Calu3 (cell line): ENCODE measurements around the gene HIPK3. TPM values are rescaled to one million over a fixed set of nuclear protein-coding genes. Genes with fewer than 3 reads are reported as not detected.

Experiments used
- BruUV-seq: library from RNA; stranded (reverse); fragments of 400-500 nt; replicated peaks from 2 replicates; lab custom pipeline; 2021; lab: Mats Ljungman, UMichigan
- CTCF ChIA-PET: fragments of 300-600 bp; sonication (Branson Sonifier 250); formaldehyde crosslinking; loops from one replicate; lab custom pipeline; 2022; ENCODE audit warnings: antibody characterized with exemption; lab: Charles Lee
- DNase-seq: peaks from one replicate; pipeline ENCODE4 v3.0.0; 2022
- H3K27ac Mint-ChIP-seq: one replicate; pipeline ENCODE4 v1.8.0; 2022; ENCODE audit warnings: mixed read lengths; ENCODE audit not compliant: unreplicated experiment
- H3K27me3 Mint-ChIP-seq: one replicate; pipeline ENCODE4 v1.8.0; 2022; ENCODE audit warnings: mixed read lengths; ENCODE audit not compliant: unreplicated experiment
- H3K36me3 Mint-ChIP-seq: one replicate; pipeline ENCODE4 v1.8.0; 2022; ENCODE audit warnings: mild to moderate bottlenecking, moderate library complexity, mixed read lengths; ENCODE audit not compliant: insufficient read depth, unreplicated experiment
- H3K4me1 Mint-ChIP-seq: one replicate; pipeline ENCODE4 v1.8.0; 2022; ENCODE audit warnings: mild to moderate bottlenecking, low read depth, mixed read lengths; ENCODE audit not compliant: unreplicated experiment
- H3K4me3 Mint-ChIP-seq: one replicate; pipeline ENCODE4 v1.8.0; 2022; ENCODE audit warnings: mild to moderate bottlenecking, low read depth, moderate library complexity, mixed read lengths; ENCODE audit not compliant: unreplicated experiment
- H3K9me3 Mint-ChIP-seq: one replicate; pipeline ENCODE4 v1.8.0; 2022; ENCODE audit warnings: low read depth, mixed read lengths; ENCODE audit not compliant: unreplicated experiment
- intact Hi-C: fragments of 100-400 bp; cut with micrococcal nuclease; formaldehyde crosslinking; loops from one replicate; pipeline ENCODE4 v1.10.0; 2022; ENCODE audit not compliant: unreplicated experiment
- total RNA-seq: library from RNA; stranded (reverse); gene quantifications from 2 replicates; pipeline ENCODE4 v1.2.3, GENCODE V29; 2022
- TF ChIP-seq, protein P1 (sequence below): fragments of 200-600 bp; IDR thresholded peaks from one replicate; pipeline ENCODE4 v1.8.0; 2022; ENCODE audit warnings: antibody characterized with exemption; ENCODE audit not compliant: unreplicated experiment

HIPK3 gene
- total RNA-seq, 1 experiment from 2014 or later = 53.6 TPM

DNA sequence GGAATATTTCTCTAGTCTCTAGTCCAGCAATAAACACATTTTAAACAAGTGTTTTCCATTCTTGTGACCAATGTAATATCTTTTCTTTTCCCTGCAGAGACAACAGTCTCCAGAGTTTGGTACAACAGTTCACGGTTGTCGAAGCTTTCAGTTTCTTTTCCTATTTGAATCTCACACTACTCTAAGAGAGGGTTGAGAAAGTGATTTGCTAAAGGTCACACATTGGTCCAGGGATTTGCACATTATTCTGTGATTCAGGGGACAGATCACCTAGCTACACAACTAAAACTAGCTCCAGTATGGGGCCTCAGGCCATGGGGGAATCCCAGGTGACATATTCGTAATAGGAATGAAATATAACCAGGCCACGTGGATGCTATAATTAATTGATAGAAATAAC, 132.5 kb downstream of the HIPK3 start:
- no peak overlapping the region for H3K27ac Mint-ChIP-seq
- no TSS peak for BruUV-seq
- CTCF ChIA-PET = no interaction called here
- H3K4me3 Mint-ChIP-seq = no peak overlapping the region
- H3K27me3 Mint-ChIP-seq = no peaks in the 10 kb centered on the region
- no peaks in the 10 kb centered on the region for H3K9me3 Mint-ChIP-seq
- intact Hi-C loops = no loop called here
- TF ChIP-seq, protein P1, sequence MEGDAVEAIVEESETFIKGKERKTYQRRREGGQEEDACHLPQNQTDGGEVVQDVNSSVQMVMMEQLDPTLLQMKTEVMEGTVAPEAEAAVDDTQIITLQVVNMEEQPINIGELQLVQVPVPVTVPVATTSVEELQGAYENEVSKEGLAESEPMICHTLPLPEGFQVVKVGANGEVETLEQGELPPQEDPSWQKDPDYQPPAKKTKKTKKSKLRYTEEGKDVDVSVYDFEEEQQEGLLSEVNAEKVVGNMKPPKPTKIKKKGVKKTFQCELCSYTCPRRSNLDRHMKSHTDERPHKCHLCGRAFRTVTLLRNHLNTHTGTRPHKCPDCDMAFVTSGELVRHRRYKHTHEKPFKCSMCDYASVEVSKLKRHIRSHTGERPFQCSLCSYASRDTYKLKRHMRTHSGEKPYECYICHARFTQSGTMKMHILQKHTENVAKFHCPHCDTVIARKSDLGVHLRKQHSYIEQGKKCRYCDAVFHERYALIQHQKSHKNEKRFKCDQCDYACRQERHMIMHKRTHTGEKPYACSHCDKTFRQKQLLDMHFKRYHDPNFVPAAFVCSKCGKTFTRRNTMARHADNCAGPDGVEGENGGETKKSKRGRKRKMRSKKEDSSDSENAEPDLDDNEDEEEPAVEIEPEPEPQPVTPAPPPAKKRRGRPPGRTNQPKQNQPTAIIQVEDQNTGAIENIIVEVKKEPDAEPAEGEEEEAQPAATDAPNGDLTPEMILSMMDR = no peak
- no peaks in the 10 kb centered on the region for H3K4me1 Mint-ChIP-seq
- no peak for DNase-seq
- H3K36me3 Mint-ChIP-seq = no peaks in the 10 kb centered on the region

DNA sequence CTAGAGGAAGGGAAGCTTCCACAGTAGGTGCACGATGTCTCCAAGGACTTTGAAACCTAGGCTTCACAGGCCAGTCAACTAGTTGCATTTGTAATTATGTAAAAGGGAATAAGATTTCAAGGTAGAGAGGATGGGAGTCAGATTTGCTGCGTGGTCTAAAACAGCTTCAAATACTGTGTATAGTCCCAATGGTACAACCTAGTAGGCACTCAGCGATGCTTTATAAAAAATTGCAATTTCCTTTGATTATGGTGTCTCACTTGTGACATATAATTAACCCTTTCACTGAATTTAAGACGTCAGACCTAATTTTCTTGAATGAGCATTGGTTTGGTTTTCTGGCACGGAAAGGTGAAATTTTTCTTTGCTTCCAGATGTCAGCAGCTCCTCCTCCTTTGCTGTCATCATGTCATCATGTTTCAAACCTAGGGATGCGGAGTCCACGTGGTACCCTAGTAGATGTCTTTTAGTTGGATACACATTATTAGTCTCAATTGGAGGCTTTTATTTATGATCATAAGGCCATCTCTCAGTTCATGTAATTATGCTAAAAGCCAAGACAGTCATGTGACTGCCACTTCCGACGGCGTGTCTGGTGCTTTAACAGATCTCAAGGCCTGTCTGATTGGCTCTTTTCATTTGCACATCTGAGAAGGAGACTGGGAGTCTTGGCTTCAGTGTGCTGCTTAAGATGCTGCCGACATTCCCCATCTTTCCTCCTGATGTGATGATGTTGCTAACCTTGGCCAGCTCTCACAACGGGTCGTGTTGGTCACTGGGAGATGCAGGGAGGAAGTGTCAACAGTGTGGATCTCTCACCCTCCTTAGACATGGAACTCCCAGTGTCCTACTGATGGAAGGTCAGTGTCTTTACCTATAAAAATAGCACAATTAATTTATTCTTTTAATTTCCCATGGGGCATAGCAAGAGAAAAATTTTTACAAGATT, 134.0 kb downstream of the HIPK3 start:
- BruUV-seq = no TSS peak
- H3K27me3 Mint-ChIP-seq = no peaks in the 10 kb centered on the region
- H3K36me3 Mint-ChIP-seq = no peaks in the 10 kb centered on the region
- H3K27ac Mint-ChIP-seq = no peak overlapping the region
- intact Hi-C loops = no loop called here
- no peaks in the 10 kb centered on the region for H3K4me1 Mint-ChIP-seq
- no peak overlapping the region for H3K4me3 Mint-ChIP-seq
- no peaks in the 10 kb centered on the region for H3K9me3 Mint-ChIP-seq
- TF ChIP-seq, protein P1 = no peak
- CTCF ChIA-PET = no interaction called here
- DNase-seq = no peak

DNA sequence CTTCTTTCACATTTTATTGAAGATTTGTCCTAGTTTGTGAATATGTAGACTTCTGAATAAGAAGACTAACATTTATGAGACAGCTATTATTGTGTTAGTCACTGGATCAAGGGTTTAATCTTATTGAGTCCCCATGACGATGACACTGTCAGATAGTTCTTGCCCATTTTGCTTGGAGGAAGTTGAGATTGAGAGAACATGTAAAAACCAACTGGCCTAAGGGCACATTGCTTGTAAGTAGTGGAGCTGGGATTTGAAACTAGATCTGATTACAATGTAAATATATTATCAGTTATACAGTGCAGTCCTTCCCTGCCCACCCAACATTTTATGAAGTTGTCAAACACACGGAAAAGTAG, 134.7 kb downstream of the HIPK3 start:
- intact Hi-C loops = no loop called here
- Mint-ChIP-seq H3K4me3 (no peak overlapping the region), H3K27me3 (no peaks in the 10 kb centered on the region), H3K36me3 (no peaks in the 10 kb centered on the region), H3K4me1 (no peaks in the 10 kb centered on the region), H3K9me3 (no peaks in the 10 kb centered on the region), H3K27ac (no peak overlapping the region)
- TF ChIP-seq, protein P1 = no peak
- no TSS peak for BruUV-seq
- DNase-seq = no peak
- CTCF ChIA-PET = no interaction called here

DNA sequence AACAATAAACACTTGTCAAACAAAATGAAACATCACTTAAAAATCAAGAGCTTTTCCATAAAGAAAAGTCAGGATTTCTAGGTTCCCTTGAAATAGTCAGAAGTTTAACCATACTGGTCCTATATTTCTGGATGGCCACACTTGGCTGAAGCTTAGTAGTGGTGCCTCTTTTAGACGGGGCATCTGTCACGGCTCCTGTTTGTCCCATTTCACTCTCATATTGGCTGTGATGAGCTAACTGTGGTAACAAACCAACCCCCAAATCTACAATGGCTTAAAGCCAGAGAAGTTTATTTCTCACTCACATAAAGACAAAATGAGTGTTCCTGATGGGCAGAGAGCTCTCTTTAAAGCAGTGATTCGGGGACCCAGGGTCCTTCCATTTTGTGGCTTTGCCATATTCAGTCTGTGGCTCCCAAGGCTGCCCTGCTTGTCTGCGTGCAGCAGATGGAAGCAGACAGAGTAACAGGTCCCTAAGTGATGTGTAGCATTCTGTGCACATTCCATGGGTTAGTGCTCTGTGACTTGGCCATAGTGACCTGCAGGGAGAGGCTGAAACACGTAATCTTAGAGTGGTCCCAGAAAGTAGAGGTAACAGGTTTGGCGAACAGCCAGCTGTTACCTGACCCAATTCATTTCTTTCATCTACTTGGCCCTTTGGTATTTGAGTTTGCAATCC, 137.4 kb downstream of the HIPK3 start:
- no peak for DNase-seq
- no TSS peak for BruUV-seq
- no peaks in the 10 kb centered on the region for H3K36me3 Mint-ChIP-seq

More for the DNA sequence above, 137.4 kb downstream of the HIPK3 start:
- no peaks in the 10 kb centered on the region for H3K4me1 Mint-ChIP-seq
- CTCF ChIA-PET = interaction anchor here (0.5 to 0.6 kb wide), 2 partner anchors 40 to 342 kb away, joined by 3 to 5 read pairs; no protein-coding TSS in a partner anchor
- intact Hi-C loops = no loop called here
- no peaks in the 10 kb centered on the region for H3K9me3 Mint-ChIP-seq
- no peak overlapping the region for H3K27ac Mint-ChIP-seq
- no peak overlapping the region for H3K4me3 Mint-ChIP-seq
- H3K27me3 Mint-ChIP-seq = no peaks in the 10 kb centered on the region
- TF ChIP-seq, protein P1 = no peak
